ENCODE measurements around the gene BRD8.

DNA sequence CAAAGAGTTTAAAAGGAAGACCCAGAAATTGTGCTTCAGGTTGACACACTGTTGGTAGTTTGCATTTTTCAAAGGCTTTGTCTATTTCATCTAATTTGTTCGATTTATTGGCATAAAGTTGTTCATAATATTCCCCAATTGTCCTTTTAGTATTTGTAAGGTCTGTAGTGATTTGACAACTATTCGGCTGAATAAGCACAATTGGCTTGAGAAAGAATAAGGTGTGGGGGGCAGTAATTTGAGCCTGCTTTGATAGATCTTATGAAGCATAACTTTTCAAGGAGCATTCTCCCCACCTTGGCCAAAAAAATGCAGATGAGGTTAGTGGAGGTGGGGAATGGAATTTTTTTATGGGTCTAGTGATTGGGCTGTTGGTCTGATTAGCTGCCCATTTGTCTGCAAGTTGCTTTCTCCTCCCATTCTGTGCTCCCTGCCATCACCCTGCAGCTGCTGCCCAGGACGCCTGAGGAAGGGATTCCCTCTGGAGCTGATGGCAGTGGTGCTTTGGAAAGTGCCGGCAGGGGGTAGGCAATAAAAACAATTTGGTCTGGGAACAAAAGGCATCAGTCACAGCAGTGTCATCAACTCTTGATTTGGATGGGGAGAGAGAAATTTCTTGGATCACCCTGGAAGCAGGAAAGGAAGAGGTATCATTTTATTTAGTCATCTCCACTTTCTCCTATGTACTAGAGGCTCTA, 68.0 kb downstream of the BRD8 start:
- TF ChIP-seq SIN3A (IDR thresholded peaks at IDR 0.05; ENCODE audit: borderline replicate concordance, insufficient read depth, low read length) (no peak), POLR2AphosphoS5 (IDR thresholded peaks at IDR 0.05; ENCODE audit: low read depth, low read length) (no peak), TAF1 (IDR thresholded peaks at IDR 0.05; ENCODE audit: borderline replicate concordance, insufficient read depth, low read length) (no peak)
- TF ChIP-seq, protein P1, sequence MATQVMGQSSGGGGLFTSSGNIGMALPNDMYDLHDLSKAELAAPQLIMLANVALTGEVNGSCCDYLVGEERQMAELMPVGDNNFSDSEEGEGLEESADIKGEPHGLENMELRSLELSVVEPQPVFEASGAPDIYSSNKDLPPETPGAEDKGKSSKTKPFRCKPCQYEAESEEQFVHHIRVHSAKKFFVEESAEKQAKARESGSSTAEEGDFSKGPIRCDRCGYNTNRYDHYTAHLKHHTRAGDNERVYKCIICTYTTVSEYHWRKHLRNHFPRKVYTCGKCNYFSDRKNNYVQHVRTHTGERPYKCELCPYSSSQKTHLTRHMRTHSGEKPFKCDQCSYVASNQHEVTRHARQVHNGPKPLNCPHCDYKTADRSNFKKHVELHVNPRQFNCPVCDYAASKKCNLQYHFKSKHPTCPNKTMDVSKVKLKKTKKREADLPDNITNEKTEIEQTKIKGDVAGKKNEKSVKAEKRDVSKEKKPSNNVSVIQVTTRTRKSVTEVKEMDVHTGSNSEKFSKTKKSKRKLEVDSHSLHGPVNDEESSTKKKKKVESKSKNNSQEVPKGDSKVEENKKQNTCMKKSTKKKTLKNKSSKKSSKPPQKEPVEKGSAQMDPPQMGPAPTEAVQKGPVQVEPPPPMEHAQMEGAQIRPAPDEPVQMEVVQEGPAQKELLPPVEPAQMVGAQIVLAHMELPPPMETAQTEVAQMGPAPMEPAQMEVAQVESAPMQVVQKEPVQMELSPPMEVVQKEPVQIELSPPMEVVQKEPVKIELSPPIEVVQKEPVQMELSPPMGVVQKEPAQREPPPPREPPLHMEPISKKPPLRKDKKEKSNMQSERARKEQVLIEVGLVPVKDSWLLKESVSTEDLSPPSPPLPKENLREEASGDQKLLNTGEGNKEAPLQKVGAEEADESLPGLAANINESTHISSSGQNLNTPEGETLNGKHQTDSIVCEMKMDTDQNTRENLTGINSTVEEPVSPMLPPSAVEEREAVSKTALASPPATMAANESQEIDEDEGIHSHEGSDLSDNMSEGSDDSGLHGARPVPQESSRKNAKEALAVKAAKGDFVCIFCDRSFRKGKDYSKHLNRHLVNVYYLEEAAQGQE (IDR thresholded peaks at IDR 0.05; ENCODE audit: insufficient read depth in 1 of 2, low read depth in 2 of 2, low read length in 2 of 2) = no peak
